Activated CD4-positive, alpha-beta memory T cell treated with anti-CD3 and anti-CD28 coated beads for 36 hours (primary cell): ENCODE results near the gene RBMS3. TPM values are rescaled to one million over a fixed set of nuclear protein-coding genes. Genes with fewer than 3 reads are reported as not detected.

Source experiments
- CTCF ChIA-PET: fragments of 350-600 bp; sonication (Branson Sonifier 250); formaldehyde crosslinking; loops from one replicate; lab custom pipeline; 2021; ENCODE audit warnings: antibody characterized with exemption, inconsistent platforms; lab: Charles Lee
- POLR2A ChIA-PET: fragments of 350-600 bp; sonication (Branson Sonifier 250); formaldehyde crosslinking; loops from one replicate; lab custom pipeline; 2021; ENCODE audit warnings: antibody characterized with exemption; lab: Charles Lee
- DNase-seq: peaks from one replicate; pipeline ENCODE4 v3.0.0-alpha.2; 2020
- H3K27ac Mint-ChIP-seq: one replicate; pipeline ENCODE4 v1.8.0; 2021; ENCODE audit warnings: mixed read lengths
- H3K27me3 Mint-ChIP-seq: one replicate; pipeline ENCODE4 v1.8.0; 2021; ENCODE audit warnings: mixed read lengths
- H3K36me3 Mint-ChIP-seq: one replicate; pipeline ENCODE4 v1.8.0; 2021; ENCODE audit warnings: mixed read lengths
- H3K4me1 Mint-ChIP-seq: one replicate; pipeline ENCODE4 v1.8.0; 2021; ENCODE audit warnings: low read depth, mixed read lengths
- H3K4me3 Mint-ChIP-seq: one replicate; pipeline ENCODE4 v1.8.0; 2021; ENCODE audit warnings: mild to moderate bottlenecking, mixed read lengths
- H3K9me3 Mint-ChIP-seq: one replicate; pipeline ENCODE4 v1.8.0; 2021; ENCODE audit warnings: mixed read lengths
- intact Hi-C: fragments of 100-400 bp; cut with micrococcal nuclease; formaldehyde crosslinking; loops from one replicate; pipeline ENCODE4 v1.15.1; 2023
- total RNA-seq, 2 experiments: library from RNA; stranded (reverse); gene quantifications; one replicate each; pipeline ENCODE4 v1.2.3, GENCODE V29; 2021

The RBMS3 gene
- total RNA-seq, 2 experiments from 2014 or later, result 1.6 TPM

DNA sequence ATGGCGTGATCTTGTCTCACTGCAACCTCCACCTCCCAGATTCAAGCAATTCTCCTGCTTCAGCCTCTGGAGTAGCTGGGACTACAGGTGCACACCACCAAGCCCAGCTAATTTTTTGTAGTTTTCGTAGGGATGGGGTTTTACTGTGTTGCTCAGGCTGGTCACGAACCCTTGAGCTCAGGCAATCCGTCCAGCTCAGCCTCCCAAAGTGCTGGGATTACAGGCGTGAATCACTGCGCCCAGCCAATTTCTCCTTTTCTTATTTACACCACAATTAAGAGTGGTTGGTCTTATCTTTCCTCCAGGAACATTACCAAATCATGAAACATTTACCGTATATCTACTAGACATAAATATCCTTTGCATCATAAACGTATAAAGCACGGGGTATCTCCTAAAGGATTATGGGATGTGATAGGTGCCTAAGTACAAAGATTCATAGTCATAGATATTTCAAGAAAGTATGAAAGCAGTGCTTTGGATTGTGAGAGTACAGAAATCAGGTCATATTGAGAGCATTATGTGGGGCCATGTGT is 194.5 kb downstream of the RBMS3 start:
- POLR2A ChIA-PET, result no interaction called here
- Mint-ChIP-seq H3K27me3 (no peaks in the 10 kb centered on the region), H3K9me3 (no peaks in the 10 kb centered on the region), H3K4me3 (no peak overlapping the region), H3K4me1 (no peaks in the 10 kb centered on the region), H3K36me3 (no peaks in the 10 kb centered on the region), H3K27ac (no peak overlapping the region)
- CTCF ChIA-PET, result no interaction called here
- DNase-seq, result no peak
- intact Hi-C loops, result no loop called here

- POLR2A ChIA-PET, result no interaction called here
- intact Hi-C loops, result no loop called here
- H3K4me3 Mint-ChIP-seq, result no peak overlapping the region
- H3K36me3 Mint-ChIP-seq, result no peaks in the 10 kb centered on the region
- no peaks in the 10 kb centered on the region for H3K9me3 Mint-ChIP-seq
- DNase-seq, result no peak
- H3K4me1 Mint-ChIP-seq, result no peaks in the 10 kb centered on the region
- CTCF ChIA-PET, result no interaction called here
- no peak overlapping the region for H3K27ac Mint-ChIP-seq
- no peaks in the 10 kb centered on the region for H3K27me3 Mint-ChIP-seq
Measured at GRCh38 chr3:29475854-29476253, 195.0 kb downstream of the RBMS3 start.

DNA sequence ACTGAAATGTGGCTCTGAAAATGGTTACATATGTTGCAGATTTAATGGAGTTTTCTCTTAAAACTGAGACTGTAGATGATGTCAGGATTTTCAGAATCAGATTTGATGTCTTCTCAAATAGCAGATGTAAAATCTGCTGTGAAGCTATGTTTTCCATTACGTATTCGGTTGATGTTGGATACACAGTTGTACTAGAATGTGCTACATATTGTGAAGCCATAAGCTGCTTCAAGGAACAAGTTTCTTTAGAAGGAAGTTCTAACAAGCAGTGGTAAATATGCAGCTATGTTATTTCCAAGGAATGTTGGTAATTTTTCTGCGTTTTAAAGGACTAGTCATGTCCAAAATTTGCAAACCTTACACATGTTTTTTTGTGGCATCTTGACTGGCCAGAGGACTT is 197.7 kb downstream of the RBMS3 start:
- no peak for DNase-seq
- no peak overlapping the region for H3K4me3 Mint-ChIP-seq
- no peaks in the 10 kb centered on the region for H3K4me1 Mint-ChIP-seq
- no peaks in the 10 kb centered on the region for H3K27me3 Mint-ChIP-seq
- intact Hi-C loops, result no loop called here
- no peak overlapping the region for H3K27ac Mint-ChIP-seq
- CTCF ChIA-PET, result no interaction called here
- H3K9me3 Mint-ChIP-seq, result no peaks in the 10 kb centered on the region
- no peaks in the 10 kb centered on the region for H3K36me3 Mint-ChIP-seq
- POLR2A ChIA-PET, result no interaction called here

- Mint-ChIP-seq H3K36me3 (no peaks in the 10 kb centered on the region), H3K4me3 (no peak overlapping the region), H3K9me3 (no peaks in the 10 kb centered on the region), H3K27ac (no peak overlapping the region), H3K4me1 (no peaks in the 10 kb centered on the region), H3K27me3 (no peaks in the 10 kb centered on the region)
- no peak for DNase-seq
- intact Hi-C loops, result no loop called here
- ChIA-PET CTCF (no interaction called here), POLR2A (no interaction called here)
Measured at GRCh38 chr3:29481249-29481648, 200.4 kb downstream of the RBMS3 start.

- no peak for DNase-seq
- intact Hi-C loops, result no loop called here
- H3K4me1 Mint-ChIP-seq, result no peaks in the 10 kb centered on the region
- H3K4me3 Mint-ChIP-seq, result no peak overlapping the region
- ChIA-PET CTCF (no interaction called here), POLR2A (no interaction called here)
- H3K9me3 Mint-ChIP-seq, result no peaks in the 10 kb centered on the region
- H3K27me3 Mint-ChIP-seq, result no peaks in the 10 kb centered on the region
- H3K27ac Mint-ChIP-seq, result no peak overlapping the region
- no peaks in the 10 kb centered on the region for H3K36me3 Mint-ChIP-seq
Measured at GRCh38 chr3:29481969-29482767, 201.3 kb downstream of the RBMS3 start.

DNA sequence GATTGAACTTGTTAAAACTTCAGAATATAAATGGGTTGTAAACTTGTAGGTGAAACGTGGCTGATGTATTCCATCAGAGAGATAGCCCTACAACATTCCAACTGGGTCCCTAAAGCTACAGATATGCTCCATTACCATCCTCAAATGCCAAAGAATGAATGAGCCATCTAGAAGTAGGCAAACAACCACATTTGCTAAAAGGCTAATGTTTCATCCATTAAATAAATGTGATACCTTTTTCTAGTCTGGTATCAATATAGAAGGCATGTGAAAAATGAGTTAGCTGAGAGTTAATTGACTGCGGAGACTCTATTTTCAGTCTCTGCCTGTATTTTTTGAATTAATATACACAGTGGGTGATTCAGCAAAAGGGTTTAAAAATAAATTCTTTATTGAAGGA is 203.8 kb downstream of the RBMS3 start:
- H3K36me3 Mint-ChIP-seq, result no peaks in the 10 kb centered on the region
- H3K9me3 Mint-ChIP-seq, result peaks cover 2% of the 10 kb centered on the region
- no peak overlapping the region for H3K4me3 Mint-ChIP-seq
- intact Hi-C loops, result no loop called here
- H3K27ac Mint-ChIP-seq, result no peak overlapping the region
- CTCF ChIA-PET, result interaction anchor here (0.9 kb wide), 1 partner anchor 10 kb away, joined by 3 read pairs; no protein-coding TSS in a partner anchor
- no peaks in the 10 kb centered on the region for H3K27me3 Mint-ChIP-seq
- POLR2A ChIA-PET, result no interaction called here
- no peaks in the 10 kb centered on the region for H3K4me1 Mint-ChIP-seq
- no peak for DNase-seq

DNA sequence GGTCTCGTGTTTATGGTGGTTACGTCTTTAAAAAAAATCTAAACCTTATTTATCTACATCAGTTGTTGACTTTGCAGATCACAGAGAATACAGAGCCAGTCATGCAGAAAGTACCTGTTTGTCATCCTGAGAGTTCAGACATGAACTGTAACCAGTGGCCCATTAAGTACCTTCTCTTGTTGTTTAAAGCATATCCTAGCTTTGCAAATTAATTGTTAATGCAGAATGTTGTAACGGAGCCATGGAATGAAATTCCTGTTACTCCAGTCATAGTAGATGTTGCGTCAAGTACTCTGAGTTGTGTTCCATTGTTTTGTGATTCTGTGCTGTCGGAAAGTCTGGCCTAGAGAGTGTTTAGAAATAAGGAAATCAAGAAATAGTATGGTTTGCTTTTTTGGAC is 205.2 kb downstream of the RBMS3 start:
- H3K27ac Mint-ChIP-seq, result no peak overlapping the region
- H3K36me3 Mint-ChIP-seq, result no peaks in the 10 kb centered on the region
- H3K27me3 Mint-ChIP-seq, result no peaks in the 10 kb centered on the region
- ChIA-PET POLR2A (no interaction called here), CTCF (no interaction called here)
- no peak overlapping the region for H3K4me3 Mint-ChIP-seq
- H3K9me3 Mint-ChIP-seq, result peaks cover 9% of the 10 kb centered on the region
- H3K4me1 Mint-ChIP-seq, result no peaks in the 10 kb centered on the region
- no peak for DNase-seq
- intact Hi-C loops, result no loop called here

DNA sequence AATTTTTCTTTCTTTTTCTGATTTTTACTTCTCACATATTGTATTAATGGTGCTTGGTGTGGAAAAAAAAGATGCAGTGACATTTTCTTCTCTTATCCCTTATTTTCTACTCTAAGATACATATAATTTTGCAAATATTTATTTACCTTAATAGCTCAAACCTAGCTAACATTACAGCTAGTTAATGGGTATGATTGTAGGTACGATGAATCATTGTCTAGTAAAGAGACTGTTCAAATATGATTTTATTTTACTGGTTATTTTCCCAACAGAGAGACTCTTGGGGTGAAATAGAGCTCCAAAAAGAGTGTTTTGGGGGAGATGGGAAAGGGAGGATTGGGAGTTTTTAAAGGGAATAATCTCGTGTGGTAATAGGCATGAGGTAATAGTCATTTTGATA is 206.0 kb downstream of the RBMS3 start:
- no peak overlapping the region for H3K27ac Mint-ChIP-seq
- peaks cover 11% of the 10 kb centered on the region for H3K9me3 Mint-ChIP-seq
- no peak for DNase-seq
- no peaks in the 10 kb centered on the region for H3K36me3 Mint-ChIP-seq
- no peaks in the 10 kb centered on the region for H3K4me1 Mint-ChIP-seq
- ChIA-PET POLR2A (no interaction called here), CTCF (no interaction called here)
- intact Hi-C loops, result no loop called here
- H3K4me3 Mint-ChIP-seq, result no peak overlapping the region
- no peaks in the 10 kb centered on the region for H3K27me3 Mint-ChIP-seq

GRCh38 chr3:29488922-29489321 is 208.1 kb downstream of the RBMS3 start:
- ChIA-PET POLR2A (no interaction called here), CTCF (no interaction called here)
- Mint-ChIP-seq H3K36me3 (no peaks in the 10 kb centered on the region), H3K27me3 (no peaks in the 10 kb centered on the region), H3K4me1 (no peaks in the 10 kb centered on the region), H3K27ac (no peak overlapping the region), H3K4me3 (no peak overlapping the region), H3K9me3 (peaks cover 17% of the 10 kb centered on the region)
- no peak for DNase-seq
- intact Hi-C loops, result no loop called here

GRCh38 chr3:29493109-29493508 is 212.2 kb downstream of the RBMS3 start:
- DNase-seq, result no peak
- Mint-ChIP-seq H3K27ac (no peak overlapping the region), H3K36me3 (no peaks in the 10 kb centered on the region), H3K4me3 (no peak overlapping the region), H3K27me3 (no peaks in the 10 kb centered on the region), H3K4me1 (no peaks in the 10 kb centered on the region), H3K9me3 (peaks cover 17% of the 10 kb centered on the region)
- CTCF ChIA-PET, result no interaction called here
- intact Hi-C loops, result no loop called here
- POLR2A ChIA-PET, result no interaction called here

GRCh38 chr3:29494305-29495036 is 213.6 kb downstream of the RBMS3 start:
- no peaks in the 10 kb centered on the region for H3K27me3 Mint-ChIP-seq
- H3K4me1 Mint-ChIP-seq, result no peaks in the 10 kb centered on the region
- no peak overlapping the region for H3K4me3 Mint-ChIP-seq
- H3K36me3 Mint-ChIP-seq, result no peaks in the 10 kb centered on the region
- CTCF ChIA-PET, result interaction anchor here (1.0 kb wide), 1 partner anchor 9 kb away, joined by 3 read pairs; no protein-coding TSS in a partner anchor
- POLR2A ChIA-PET, result no interaction called here
- intact Hi-C loops, result no loop called here
- H3K9me3 Mint-ChIP-seq, result peaks cover 16% of the 10 kb centered on the region
- H3K27ac Mint-ChIP-seq, result no peak overlapping the region
- no peak for DNase-seq

GRCh38 chr3:29497282-29497681 is 216.4 kb downstream of the RBMS3 start:
- intact Hi-C loops, result no loop called here
- no peaks in the 10 kb centered on the region for H3K27me3 Mint-ChIP-seq
- H3K27ac Mint-ChIP-seq, result no peak overlapping the region
- no peaks in the 10 kb centered on the region for H3K36me3 Mint-ChIP-seq
- no peak overlapping the region for H3K4me3 Mint-ChIP-seq
- CTCF ChIA-PET, result no interaction called here
- no peaks in the 10 kb centered on the region for H3K4me1 Mint-ChIP-seq
- POLR2A ChIA-PET, result no interaction called here
- peaks cover 3% of the 10 kb centered on the region for H3K9me3 Mint-ChIP-seq
- DNase-seq, result no peak
